Rectal smooth muscle tissue (tissue), 1 donor: Measurements from ENCODE around the gene KCNF1.
A peak's percentile ranks its signal among the peaks of the same experiment; 100 is the strongest.

Experiments
- H3K27ac ChIP-seq: one replicate; pipeline ENCODE4 v1.7.0; 2013; ENCODE audit warnings: low read depth, low read length, inconsistent platforms
- H3K27me3 ChIP-seq: one replicate; pipeline ENCODE4 v1.7.0; 2013; ENCODE audit warnings: low read length; ENCODE audit not compliant: control insufficient read depth, insufficient read depth
- H3K36me3 ChIP-seq: one replicate; pipeline ENCODE4 v1.7.0; 2013; ENCODE audit warnings: low read length; ENCODE audit not compliant: control insufficient read depth, insufficient read depth
- H3K4me1 ChIP-seq: one replicate; pipeline ENCODE4 v1.7.0; 2013; ENCODE audit warnings: low read length; ENCODE audit not compliant: control insufficient read depth, insufficient read depth
- H3K4me3 ChIP-seq: one replicate; pipeline ENCODE4 v1.7.0; 2013; ENCODE audit warnings: low read length
- H3K9ac ChIP-seq: one replicate; pipeline ENCODE4 v1.7.0; 2013; ENCODE audit warnings: low read length

KCNF1 gene

GRCh38 chr2:10910625-10911024, 1.1 kb upstream of the KCNF1 start:
- Histone ChIP-seq H3K36me3 (no peaks in the 10 kb centered on the region), H3K27ac (no peak overlapping the region), H3K4me1 (no peaks in the 10 kb centered on the region), H3K9ac (no peak overlapping the region), H3K4me3 (no peak overlapping the region), H3K27me3 (peaks cover 22% of the 10 kb centered on the region)

GRCh38 chr2:10912076-10912731, 470 bp downstream of the KCNF1 start:
- no peaks in the 10 kb centered on the region for H3K4me1 ChIP-seq
- H3K36me3 ChIP-seq, result no peaks in the 10 kb centered on the region
- H3K4me3 ChIP-seq, result peak overlapping the region; percentile 52
- peaks cover 22% of the 10 kb centered on the region for H3K27me3 ChIP-seq
- H3K9ac ChIP-seq, result no peak overlapping the region
- H3K27ac ChIP-seq, result no peak overlapping the region

- Histone ChIP-seq H3K9ac (no peak overlapping the region), H3K36me3 (no peaks in the 10 kb centered on the region), H3K4me1 (no peaks in the 10 kb centered on the region), H3K4me3 (no peak overlapping the region), H3K27me3 (peaks cover 22% of the 10 kb centered on the region), H3K27ac (no peak overlapping the region)
Observed at GRCh38 chr2:10912796-10913455, 1.2 kb downstream of the KCNF1 start.

GRCh38 chr2:10913501-10914271, 2.0 kb downstream of the KCNF1 start:
- Histone ChIP-seq H3K27ac (no peak overlapping the region), H3K4me3 (peak overlapping the region; percentile 32), H3K36me3 (no peaks in the 10 kb centered on the region), H3K27me3 (peaks cover 22% of the 10 kb centered on the region), H3K9ac (no peak overlapping the region), H3K4me1 (no peaks in the 10 kb centered on the region)

- peak overlapping the region; percentile 32 for H3K4me3 ChIP-seq
- H3K9ac ChIP-seq, result no peak overlapping the region
- H3K36me3 ChIP-seq, result no peaks in the 10 kb centered on the region
- no peaks in the 10 kb centered on the region for H3K4me1 ChIP-seq
- no peak overlapping the region for H3K27ac ChIP-seq
- peaks cover 22% of the 10 kb centered on the region for H3K27me3 ChIP-seq
Observed at GRCh38 chr2:10914272-10914693, 2.5 kb downstream of the KCNF1 start.

GRCh38 chr2:10915236-10915635, 3.5 kb downstream of the KCNF1 start:
- H3K36me3 ChIP-seq, result no peaks in the 10 kb centered on the region
- no peak overlapping the region for H3K9ac ChIP-seq
- no peak overlapping the region for H3K27ac ChIP-seq
- no peaks in the 10 kb centered on the region for H3K4me1 ChIP-seq
- peaks cover 22% of the 10 kb centered on the region for H3K27me3 ChIP-seq
- H3K4me3 ChIP-seq, result no peak overlapping the region

GRCh38 chr2:10915731-10916276, 4.1 kb downstream of the KCNF1 start:
- no peaks in the 10 kb centered on the region for H3K4me1 ChIP-seq
- H3K27ac ChIP-seq, result no peak overlapping the region
- no peaks in the 10 kb centered on the region for H3K36me3 ChIP-seq
- no peak overlapping the region for H3K4me3 ChIP-seq
- H3K27me3 ChIP-seq, result peaks cover 22% of the 10 kb centered on the region
- no peak overlapping the region for H3K9ac ChIP-seq

GRCh38 chr2:10916953-10917352, 5.2 kb downstream of the KCNF1 start:
- Histone ChIP-seq H3K27ac (no peak overlapping the region), H3K4me1 (no peaks in the 10 kb centered on the region), H3K27me3 (peaks cover 22% of the 10 kb centered on the region), H3K36me3 (no peaks in the 10 kb centered on the region), H3K9ac (no peak overlapping the region), H3K4me3 (no peak overlapping the region)

GRCh38 chr2:10917927-10918326, 6.2 kb downstream of the KCNF1 start:
- no peak overlapping the region for H3K27ac ChIP-seq
- H3K9ac ChIP-seq, result no peak overlapping the region
- peaks cover 17% of the 10 kb centered on the region for H3K27me3 ChIP-seq
- no peaks in the 10 kb centered on the region for H3K36me3 ChIP-seq
- no peaks in the 10 kb centered on the region for H3K4me1 ChIP-seq
- H3K4me3 ChIP-seq, result no peak overlapping the region

- H3K27ac ChIP-seq, result no peak overlapping the region
- H3K9ac ChIP-seq, result no peak overlapping the region
Observed at GRCh38 chr2:10918661-10919409, 7.1 kb downstream of the KCNF1 start.

GRCh38 chr2:10919410-10919770, 7.7 kb downstream of the KCNF1 start:
- Histone ChIP-seq H3K4me3 (no peak overlapping the region), H3K36me3 (no peaks in the 10 kb centered on the region), H3K9ac (no peak overlapping the region), H3K27ac (no peak overlapping the region), H3K4me1 (no peaks in the 10 kb centered on the region), H3K27me3 (peaks cover 4% of the 10 kb centered on the region)

More at GRCh38 chr2:10918661-10919409, 7.1 kb downstream of the KCNF1 start:
- Histone ChIP-seq H3K4me3 (no peak overlapping the region), H3K36me3 (no peaks in the 10 kb centered on the region), H3K27me3 (peaks cover 10% of the 10 kb centered on the region), H3K4me1 (no peaks in the 10 kb centered on the region)
